Measurements from ENCODE around the gene ILRUN. TPM values are rescaled to one million over a fixed set of nuclear protein-coding genes. Genes with fewer than 3 reads are reported as not detected.

The ILRUN gene
- total and polyA plus RNA-seq, 9 of the 15 experiments (the other 6 are each of a cell fraction or from before 2014, with no cell fraction given): 24.9 to 78.9 (median 53.4) TPM

GRCh38 chr6:34679552-34680253, 16.9 kb downstream of the ILRUN start (continued):
- TF ChIP-seq CEBPG (CRISPR knock-in tag; IDR thresholded peaks at IDR 0.05): no peak
- TF ChIP-seq CEBPG (tag; conservative IDR thresholded peaks at IDR 0.05 in 1 of 2, IDR thresholded peaks at IDR 0.05 in 1 of 2): peak; percentile 13 to 52; a peak in 1 of 4 replicates
- peak; percentile 80 for TF ChIP-seq CEBPB (tag; IDR thresholded peaks at IDR 0.05)

GRCh38 chr6:34676140-34676539, 20.4 kb downstream of the ILRUN start:
- BruUV-seq (replicated peaks): no TSS peak
- no peaks in the 10 kb centered on the region for H3K9me3 ChIP-seq (replicated peaks; ENCODE audit: control insufficient read depth, insufficient read depth, low read depth, low read length)
- peak; percentile 91 for TF ChIP-seq ZNF121 (CRISPR knock-in tag; conservative IDR thresholded peaks at IDR 0.05)
- no peak for TF ChIP-seq ZNF780A (CRISPR knock-in tag; IDR thresholded peaks at IDR 0.05)
- TF ChIP-seq ZBTB17 (CRISPR knock-in tag; IDR thresholded peaks at IDR 0.05): no peak
- no peak for TF ChIP-seq SIX5 (IDR thresholded peaks at IDR 0.05; ENCODE audit: borderline replicate concordance in 1 of 2, insufficient read depth in 1 of 2, low read depth in 1 of 2, low read length in 2 of 2)
- no peak for TF ChIP-seq CCAR2 (IDR thresholded peaks at IDR 0.05; ENCODE audit: low read depth, low read length)
- no peak for TF ChIP-seq FOXJ3 (CRISPR knock-in tag; IDR thresholded peaks at IDR 0.05)
- no peak for TF ChIP-seq ZNF778 (CRISPR knock-in tag; IDR thresholded peaks at IDR 0.05)
- TF ChIP-seq POLR2G (IDR thresholded peaks at IDR 0.05; ENCODE audit: low read depth, low read length): no peak
- TF ChIP-seq ZNF644 (tag; IDR thresholded peaks at IDR 0.05; ENCODE audit: low read depth): no peak
- no peak overlapping the region for H3K4me3 ChIP-seq
- H3K4me2 ChIP-seq (ENCODE audit: insufficient read depth, low read length): no peak overlapping the region
- H4K20me1 ChIP-seq (replicated peaks; ENCODE audit: control insufficient read depth, insufficient read depth, low read length): no peaks in the 10 kb centered on the region; the same call in 1 of the 2 replicates
- no peaks in the 10 kb centered on the region for H3K27me3 ChIP-seq (ENCODE audit: control insufficient read depth in 2 of 2, insufficient read depth in 2 of 2, low read length in 2 of 2)
- in situ Hi-C loops (cut with MboI): no loop called here
- FAIRE-seq (no peak), DNase-seq (ENCODE audit: extremely low read depth in 1 of 4, low spot score in 3 of 4) (no peak), ATAC-seq (no peak)
- H3K27ac ChIP-seq (ENCODE audit: extremely low read depth, low read depth, low read length): no peak overlapping the region
- no peak overlapping the region for H3K9ac ChIP-seq (ENCODE audit: insufficient read depth in 1 of 2, low read depth in 2 of 2, low read length in 2 of 2)
- H2AFZ ChIP-seq (ENCODE audit: low read depth, low read length): no peak overlapping the region
- peaks cover 95% of the 10 kb centered on the region for H3K79me2 ChIP-seq (ENCODE audit: control insufficient read depth, insufficient read depth, low read length)
- H3K9me1 ChIP-seq (ENCODE audit: control insufficient read depth, insufficient read depth, low read length): no peaks in the 10 kb centered on the region
- peaks cover 17 to 44% of the 10 kb centered on the region in 2 experiments for H3K4me1 ChIP-seq (replicated peaks in 1 of 2; ENCODE audit: control insufficient read depth in 2 of 2, insufficient read depth in 2 of 2, low read length in 2 of 2)
- intact Hi-C loops (cut with micrococcal nuclease): no loop called here
- H3K36me3 ChIP-seq (ENCODE audit: control insufficient read depth, insufficient read depth, low read length): peaks cover 22% of the 10 kb centered on the region; the same call in 2 of the 3 replicates
- CTCF ChIA-PET (ENCODE audit: low intra/inter-chr PET ratio): no interaction called here
- POLR2A ChIA-PET: interaction anchor here (0.8 to 1.7 kb wide), 3 partner anchors 9 to 762 kb away, joined by 4 to 6 read pairs (median 4); no protein-coding TSS in a partner anchor

All from K562 (cell line).